Vagina (tissue), 2 donors: ENCODE data around the gene DOCK11.

Experiments used
- CTCF ChIP-seq, 3 experiments: fragments of 450-650 bp in 2 of 3; fragments of 200-600 bp in 1 of 3; sonication (generic) in 1 of 3; IDR thresholded peaks; one replicate each; pipeline ENCODE4 v1.5.1; 2017 to 2019; ENCODE audit warnings: antibody characterized with exemption in 3 of 3, mild to moderate bottlenecking in 2 of 3, moderate library complexity in 2 of 3
- POLR2A ChIP-seq, 2 donors: fragments of 450-650 bp; IDR thresholded peaks; one replicate each; pipeline ENCODE4 v1.6.1; 2017; ENCODE audit warnings: antibody characterized with exemption in 2 of 2, mild to moderate bottlenecking in 2 of 2, moderate library complexity in 2 of 2
- POLR2AphosphoS5 ChIP-seq, 2 donors: sonication (generic); formaldehyde crosslinking; IDR thresholded peaks; one replicate each; pipeline ENCODE4 v1.9.0; 2017; ENCODE audit warnings: antibody characterized with exemption in 2 of 2, mild to moderate bottlenecking in 2 of 2, low read depth in 1 of 2; ENCODE audit not compliant: insufficient read depth in 1 of 2

- TF ChIP-seq CTCF (IDR thresholded peaks at IDR 0.05) (no peak), POLR2A (IDR thresholded peaks at IDR 0.05) (no peak), POLR2AphosphoS5 (IDR thresholded peaks at IDR 0.05; ENCODE audit: insufficient read depth in 1 of 2, low read depth in 1 of 2) (no peak)
These were observed 203.0 kb downstream of the DOCK11 start for GRCh38 chrX:118698516-118699170.
